Stimulated activated CD8-positive, alpha-beta memory T cell treated with anti-CD3 and anti-CD28 coated beads, Interleukin-15, amount 100 ng/mL, for 48 hours (primary cell): ENCODE measurements around the gene MUC22.
"Not testable (repeated sequence)": the region's sequence is repeated elsewhere in the genome, so short reads cannot be mapped to it uniquely, and the experiment has no call there.

ENCODE experiments used
- DNase-seq, 2 donors: peaks; one replicate each; pipeline ENCODE4 v3.0.0-alpha.2; 2020; ENCODE audit warnings: low read depth in 2 of 2

MUC22 gene

GRCh38 chr6:30997301-30997700 lies 13.0 kb upstream of the MUC22 start:
- DNase-seq, result no peak

DNA sequence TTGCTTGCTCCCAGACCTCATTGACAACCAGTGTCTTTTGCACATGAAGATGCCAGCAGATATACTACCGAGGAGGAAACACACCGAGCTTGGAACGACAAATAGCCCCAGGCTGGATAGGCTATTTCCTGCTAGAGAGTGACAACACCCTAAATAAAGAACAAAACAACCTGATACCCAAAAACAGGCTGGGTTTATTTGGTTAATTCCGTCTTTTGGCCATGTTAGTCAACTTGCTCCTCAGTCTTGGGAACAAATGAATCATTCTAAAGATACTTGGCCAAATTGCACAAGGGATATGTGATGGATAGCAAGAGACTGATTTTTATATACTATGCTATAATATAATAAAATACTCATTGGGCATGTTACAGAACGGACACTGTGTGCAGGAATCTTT lies 11.5 kb upstream of the MUC22 start:
- no peak for DNase-seq

GRCh38 chr6:31000067-31000860 lies 10.0 kb upstream of the MUC22 start:
- DNase-seq, result not testable (repeated sequence)

GRCh38 chr6:31001281-31001888 lies 8.9 kb upstream of the MUC22 start:
- DNase-seq, result no peak

- no peak for DNase-seq
These were observed 7.8 kb upstream of the MUC22 start for GRCh38 chr6:31002471-31002870.

DNA sequence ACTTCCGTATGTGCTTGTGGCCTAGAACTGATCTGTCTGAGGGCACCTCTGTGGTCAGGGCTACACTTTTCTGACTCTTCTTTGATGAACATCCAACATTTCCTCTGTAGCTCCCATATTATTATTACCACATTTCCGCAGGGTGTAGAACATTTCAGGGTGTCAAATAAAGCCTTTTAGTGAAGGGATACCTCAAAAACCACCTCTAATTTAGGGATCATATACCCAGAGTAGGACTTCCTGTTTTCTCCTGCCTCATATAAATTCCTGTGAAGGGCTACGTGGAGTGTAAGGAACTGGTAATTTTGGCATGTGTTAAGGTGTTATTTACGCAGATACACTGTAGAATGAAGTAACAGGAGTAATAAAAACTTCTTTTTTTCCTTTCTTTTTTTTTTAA lies 5.5 kb upstream of the MUC22 start:
- DNase-seq, result no peak

GRCh38 chr6:31005249-31006020 lies 4.8 kb upstream of the MUC22 start:
- DNase-seq, result no peak

- DNase-seq, result no peak
These were observed 2.6 kb upstream of the MUC22 start for GRCh38 chr6:31007694-31008093.

DNA sequence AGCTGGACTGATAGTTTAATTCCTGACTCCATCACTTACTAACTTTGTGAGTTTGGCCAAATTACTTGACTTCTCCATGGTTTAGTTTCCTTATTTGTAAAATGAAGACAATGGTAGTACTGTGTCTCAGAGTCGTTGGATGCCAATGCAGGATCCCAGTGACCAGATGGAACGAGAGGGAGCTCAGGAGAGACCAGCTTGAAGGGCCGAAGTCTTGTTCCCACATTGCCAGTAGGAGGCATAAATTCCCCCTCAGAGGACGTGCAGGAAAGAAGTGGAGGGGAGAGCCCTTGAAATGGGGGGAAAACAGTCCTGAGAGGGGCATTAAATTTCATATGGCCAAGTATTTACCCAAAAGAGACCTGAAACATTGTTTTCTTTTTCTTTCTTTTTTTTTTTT lies 2.1 kb upstream of the MUC22 start:
- no peak for DNase-seq

DNA sequence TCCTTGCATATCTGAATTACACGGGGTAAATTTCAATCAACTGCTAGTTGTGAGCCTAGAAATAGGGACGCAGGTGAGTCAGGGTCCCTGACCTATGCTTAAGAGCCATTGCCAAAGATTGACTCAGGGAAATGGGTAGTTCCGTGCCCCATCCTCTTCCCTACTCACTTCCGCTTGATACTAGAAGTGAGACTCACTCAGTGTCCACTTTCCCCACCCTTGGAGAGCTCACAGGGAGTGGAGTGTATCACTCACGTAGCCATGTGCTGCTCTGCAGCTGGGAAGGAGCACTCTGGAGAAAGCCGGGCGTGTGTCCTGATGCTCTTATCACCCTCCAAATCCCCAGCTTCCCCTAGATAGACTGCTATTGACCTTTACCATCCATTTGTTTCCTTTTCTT lies 543 bp upstream of the MUC22 start:
- DNase-seq, result no peak

- no peak for DNase-seq
These were observed 879 bp downstream of the MUC22 start for GRCh38 chr6:31011153-31011552.

DNA sequence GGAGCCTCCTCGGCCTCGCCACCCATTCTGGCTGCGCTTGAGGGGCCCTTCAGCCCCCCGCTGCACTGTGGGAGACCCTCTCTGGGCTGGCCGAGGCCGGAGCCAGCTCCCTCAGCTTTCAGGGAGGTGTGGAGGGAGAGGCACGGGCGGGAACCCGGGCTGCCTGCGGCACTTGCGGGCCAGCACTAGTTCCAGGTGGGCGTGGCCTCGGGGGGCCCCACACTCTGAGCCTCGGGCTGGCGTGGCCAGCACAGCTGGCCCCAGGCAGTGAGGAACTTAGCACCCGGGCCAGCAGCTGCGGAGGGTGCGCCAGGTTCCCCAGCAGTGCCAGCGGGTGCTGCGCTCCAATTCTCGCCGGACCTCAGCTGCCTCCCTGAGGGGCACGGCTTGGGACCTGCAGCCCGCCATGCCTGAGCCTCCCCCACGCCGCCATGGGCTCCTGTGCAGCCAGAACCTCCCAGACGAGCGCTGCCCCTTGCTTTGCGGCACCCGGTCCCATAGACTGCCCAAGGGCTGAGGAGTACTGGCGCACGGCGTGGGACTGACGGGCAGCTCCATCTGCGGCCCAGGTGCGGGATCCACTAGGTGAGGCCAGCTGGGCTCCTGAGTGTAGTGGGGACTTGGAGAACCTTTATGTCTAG lies 6.5 kb downstream of the MUC22 start:
- no peak for DNase-seq

DNA sequence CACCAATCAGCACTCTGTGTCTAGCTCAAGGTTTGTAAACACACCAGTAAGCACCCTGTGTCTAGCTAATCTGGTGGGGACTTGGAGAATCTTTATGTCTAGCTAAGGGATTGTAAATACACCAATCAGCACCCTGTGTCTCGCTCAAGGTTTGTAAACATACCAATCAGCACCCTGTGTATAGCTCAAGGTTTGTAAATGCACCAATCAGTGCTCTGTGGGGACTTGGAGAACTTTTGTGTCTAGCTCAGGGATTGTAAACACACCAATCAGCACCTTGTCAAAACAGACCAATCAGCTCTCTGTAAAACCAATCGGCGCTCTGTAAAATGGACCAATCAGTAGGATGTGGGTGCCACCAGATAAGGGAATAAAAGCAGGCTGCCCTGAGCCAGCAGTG lies 7.2 kb downstream of the MUC22 start:
- not testable (repeated sequence) for DNase-seq

GRCh38 chr6:31020057-31020456 lies 9.8 kb downstream of the MUC22 start:
- DNase-seq, result no peak

GRCh38 chr6:31020631-31021255 lies 10.5 kb downstream of the MUC22 start:
- not testable (repeated sequence) for DNase-seq

DNA sequence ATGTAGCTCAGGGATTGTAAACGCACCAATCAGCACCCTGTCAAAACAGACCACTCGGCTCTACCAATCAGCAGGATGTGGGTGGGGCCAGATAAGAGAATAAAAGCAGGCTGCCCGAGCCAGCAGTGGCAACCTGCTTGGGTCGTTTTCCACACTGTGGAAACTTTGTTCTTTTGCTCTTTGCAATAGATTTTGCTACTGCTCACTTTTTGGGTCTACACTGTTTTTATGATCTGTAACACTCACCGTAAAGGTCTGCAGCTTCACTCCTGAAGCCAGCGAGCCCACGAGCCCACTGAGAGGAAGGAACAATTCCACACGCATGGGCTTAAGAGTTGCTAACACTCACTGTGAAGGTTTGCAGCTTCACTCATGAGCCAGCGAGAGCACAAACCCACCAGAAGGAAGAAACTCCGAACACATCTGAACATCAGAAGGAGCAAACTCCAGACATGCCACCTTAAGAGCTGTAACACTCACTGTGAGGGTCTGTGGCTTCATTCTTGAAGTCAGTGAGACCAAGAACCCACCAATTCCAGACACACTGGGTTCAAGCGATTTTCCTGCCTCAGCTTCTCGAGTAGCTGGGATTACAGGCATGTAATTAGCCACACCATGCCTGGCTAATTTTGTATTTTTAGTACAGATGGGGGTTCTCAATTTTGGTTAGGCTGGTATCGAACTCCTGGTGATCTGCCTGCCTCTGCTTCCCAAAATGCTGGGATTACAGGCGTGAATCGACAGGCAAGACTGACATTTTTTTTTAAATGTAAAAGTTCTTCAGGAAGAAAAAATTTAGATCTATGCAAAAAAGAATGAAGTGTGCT lies 11.6 kb downstream of the MUC22 start:
- not testable (repeated sequence) for DNase-seq

GRCh38 chr6:31025595-31025994 lies 15.3 kb downstream of the MUC22 start:
- no peak for DNase-seq

GRCh38 chr6:31031095-31031494 lies 20.8 kb downstream of the MUC22 start:
- peak in 1 of 2 donors; percentile 40 for DNase-seq

- no peak for DNase-seq
These were observed 22.8 kb downstream of the MUC22 start for GRCh38 chr6:31033075-31033474.

DNA sequence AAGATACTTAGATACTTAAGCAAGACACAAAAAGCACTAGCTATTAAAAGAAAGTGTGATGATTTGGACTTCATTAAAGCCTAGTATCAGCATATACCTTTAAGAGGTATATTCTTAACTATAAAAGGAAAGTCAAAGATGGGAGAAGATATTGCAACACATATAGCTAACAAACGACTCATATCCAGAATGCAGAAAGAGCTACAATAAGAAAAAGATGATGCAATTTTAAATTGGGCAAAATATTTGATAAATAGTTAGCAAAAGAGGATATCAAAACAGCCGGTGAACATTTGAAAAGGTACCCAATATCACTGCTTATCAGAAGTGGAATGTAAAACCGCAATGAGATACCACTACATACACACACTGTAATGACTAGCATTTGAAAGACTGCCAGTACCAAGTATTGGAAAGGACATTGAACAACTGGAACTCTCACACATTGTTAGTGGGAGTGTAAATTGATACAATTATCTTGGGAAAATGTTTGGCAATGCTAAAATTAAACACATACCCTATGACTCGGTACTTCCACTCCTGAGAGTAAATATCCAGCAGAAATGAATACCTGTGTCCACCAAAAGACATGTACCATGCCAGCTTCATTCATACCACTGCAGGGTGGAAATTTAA lies 25.7 kb downstream of the MUC22 start:
- no peak for DNase-seq
